ENCODE results near the gene KIF26B. TPM values are rescaled to one million over a fixed set of nuclear protein-coding genes. Genes with fewer than 3 reads are reported as not detected.

Gene KIF26B
- total RNA-seq, 3 donors from 2014 or later (not counting 1 experiment from before 2014, with no cell fraction given): 0.16 to 0.96 (median 0.18) TPM

DNA sequence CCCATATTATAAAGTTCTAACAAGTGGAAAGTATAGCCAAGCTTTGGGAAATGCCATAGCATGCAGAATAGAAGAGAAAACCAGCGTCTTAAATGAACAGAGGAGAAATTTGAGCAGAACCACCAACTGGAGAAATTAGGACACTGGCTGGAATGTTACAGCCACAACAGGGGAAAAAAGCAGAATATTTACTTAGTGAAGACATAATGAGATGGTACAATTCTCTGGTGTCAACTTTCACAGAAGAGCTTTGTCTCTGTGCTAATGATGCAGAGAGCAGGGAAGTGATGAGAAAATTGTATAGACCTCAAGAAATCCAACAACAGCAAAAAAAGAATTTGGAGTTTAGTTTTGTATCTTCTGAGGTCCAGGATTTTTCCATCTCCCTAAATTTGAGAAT, 249.7 kb downstream of the KIF26B start:
- Histone ChIP-seq H3K9me3 (ENCODE audit: control insufficient read depth, insufficient read depth, low read length) (no peaks in the 10 kb centered on the region), H3K4me1 (ENCODE audit: control insufficient read depth, insufficient read depth, low read length) (no peaks in the 10 kb centered on the region), H3K4me3 (ENCODE audit: low read length) (no peak overlapping the region), H3K36me3 (ENCODE audit: control insufficient read depth, insufficient read depth, low read length) (no peaks in the 10 kb centered on the region), H3K27me3 (ENCODE audit: control insufficient read depth, insufficient read depth, low read length) (no peaks in the 10 kb centered on the region), H3K27ac (ENCODE audit: low read length) (no peak overlapping the region)
- WGBS (ENCODE audit: insufficient coverage): 83% methylated on average over 1 of the region's 1 CpG
- H3K9me3 Mint-ChIP-seq: no peaks in the 10 kb centered on the region
- no peaks in the 10 kb centered on the region for H3K4me1 Mint-ChIP-seq
- intact Hi-C loops (cut with micrococcal nuclease): no loop called here
- no peaks in the 10 kb centered on the region for H3K36me3 Mint-ChIP-seq
- H3K27me3 Mint-ChIP-seq (ENCODE audit: low read depth in 2 of 2): peaks cover 0 to 11% of the 10 kb centered on the region in 2 donors
- H3K4me3 Mint-ChIP-seq: no peak overlapping the region
- H3K27ac Mint-ChIP-seq: no peak overlapping the region
- DNase-seq: no peak
- ATAC-seq: no peak
- TF ChIP-seq, protein P1, sequence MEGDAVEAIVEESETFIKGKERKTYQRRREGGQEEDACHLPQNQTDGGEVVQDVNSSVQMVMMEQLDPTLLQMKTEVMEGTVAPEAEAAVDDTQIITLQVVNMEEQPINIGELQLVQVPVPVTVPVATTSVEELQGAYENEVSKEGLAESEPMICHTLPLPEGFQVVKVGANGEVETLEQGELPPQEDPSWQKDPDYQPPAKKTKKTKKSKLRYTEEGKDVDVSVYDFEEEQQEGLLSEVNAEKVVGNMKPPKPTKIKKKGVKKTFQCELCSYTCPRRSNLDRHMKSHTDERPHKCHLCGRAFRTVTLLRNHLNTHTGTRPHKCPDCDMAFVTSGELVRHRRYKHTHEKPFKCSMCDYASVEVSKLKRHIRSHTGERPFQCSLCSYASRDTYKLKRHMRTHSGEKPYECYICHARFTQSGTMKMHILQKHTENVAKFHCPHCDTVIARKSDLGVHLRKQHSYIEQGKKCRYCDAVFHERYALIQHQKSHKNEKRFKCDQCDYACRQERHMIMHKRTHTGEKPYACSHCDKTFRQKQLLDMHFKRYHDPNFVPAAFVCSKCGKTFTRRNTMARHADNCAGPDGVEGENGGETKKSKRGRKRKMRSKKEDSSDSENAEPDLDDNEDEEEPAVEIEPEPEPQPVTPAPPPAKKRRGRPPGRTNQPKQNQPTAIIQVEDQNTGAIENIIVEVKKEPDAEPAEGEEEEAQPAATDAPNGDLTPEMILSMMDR (IDR thresholded peaks at IDR 0.05): no peak

DNA sequence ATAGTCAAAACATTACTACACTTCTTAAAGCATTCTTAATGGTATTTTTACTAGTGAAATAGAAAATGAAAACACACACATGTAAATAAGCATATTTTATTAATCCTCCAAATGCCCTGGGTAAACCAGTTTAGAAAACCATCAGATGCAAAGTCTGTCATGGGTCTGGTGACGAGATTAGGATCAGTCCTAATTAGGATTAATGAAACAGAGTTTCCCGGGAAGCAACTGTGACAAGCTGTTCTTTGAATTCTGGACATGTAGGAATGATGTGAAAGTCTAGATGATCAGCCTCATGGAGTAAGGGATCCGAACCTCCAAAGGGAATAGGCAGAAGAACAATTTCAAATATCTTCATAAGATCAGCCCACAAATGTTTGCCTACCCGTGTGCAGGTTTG, 250.2 kb downstream of the KIF26B start:
- Histone ChIP-seq H3K27ac (ENCODE audit: low read length) (no peak overlapping the region), H3K27me3 (ENCODE audit: control insufficient read depth, insufficient read depth, low read length) (no peaks in the 10 kb centered on the region), H3K36me3 (ENCODE audit: control insufficient read depth, insufficient read depth, low read length) (no peaks in the 10 kb centered on the region), H3K4me1 (ENCODE audit: control insufficient read depth, insufficient read depth, low read length) (no peaks in the 10 kb centered on the region), H3K4me3 (ENCODE audit: low read length) (no peak overlapping the region), H3K9me3 (ENCODE audit: control insufficient read depth, insufficient read depth, low read length) (no peaks in the 10 kb centered on the region)
- WGBS (ENCODE audit: insufficient coverage): 74% methylated on average over 3 of the region's 4 CpGs
- Mint-ChIP-seq H3K27ac (no peak overlapping the region), H3K9me3 (no peaks in the 10 kb centered on the region), H3K4me3 (no peak overlapping the region), H3K36me3 (no peaks in the 10 kb centered on the region), H3K4me1 (no peaks in the 10 kb centered on the region), H3K27me3 (ENCODE audit: low read depth in 2 of 2) (peaks cover 0 to 11% of the 10 kb centered on the region in 2 donors)
- intact Hi-C loops (cut with micrococcal nuclease): no loop called here
- ATAC-seq (no peak), DNase-seq (no peak)
- TF ChIP-seq, protein P1 (IDR thresholded peaks at IDR 0.05): no peak

DNA sequence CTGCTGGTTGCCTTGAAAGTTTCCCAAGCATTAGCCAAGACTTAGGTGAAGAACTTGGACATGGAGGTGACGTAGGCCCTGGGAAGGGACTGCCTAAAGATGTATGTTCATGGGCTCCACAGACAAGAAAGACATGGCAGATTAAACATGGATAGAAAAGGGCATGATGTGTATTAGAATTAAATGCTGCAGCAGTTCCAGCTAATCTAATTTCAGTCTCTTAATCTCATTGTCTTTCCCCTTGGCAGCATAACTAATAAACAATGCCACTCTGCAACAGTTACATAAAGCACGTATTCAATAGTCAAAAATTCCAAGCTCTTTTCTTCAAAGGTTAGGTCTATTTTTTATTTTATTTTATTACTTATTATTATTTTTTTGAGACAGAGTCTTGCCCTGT, 251.6 kb downstream of the KIF26B start:
- Histone ChIP-seq H3K36me3 (ENCODE audit: control insufficient read depth, insufficient read depth, low read length) (no peaks in the 10 kb centered on the region), H3K4me3 (ENCODE audit: low read length) (no peak overlapping the region), H3K9me3 (ENCODE audit: control insufficient read depth, insufficient read depth, low read length) (no peaks in the 10 kb centered on the region), H3K4me1 (ENCODE audit: control insufficient read depth, insufficient read depth, low read length) (no peaks in the 10 kb centered on the region), H3K27ac (ENCODE audit: low read length) (no peak overlapping the region), H3K27me3 (ENCODE audit: control insufficient read depth, insufficient read depth, low read length) (no peaks in the 10 kb centered on the region)
- Mint-ChIP-seq H3K4me1 (no peaks in the 10 kb centered on the region), H3K9me3 (no peaks in the 10 kb centered on the region), H3K27me3 (ENCODE audit: low read depth in 2 of 2) (peaks cover 0 to 11% of the 10 kb centered on the region in 2 donors), H3K36me3 (no peaks in the 10 kb centered on the region), H3K27ac (no peak overlapping the region), H3K4me3 (no peak overlapping the region)
- TF ChIP-seq, protein P1 (IDR thresholded peaks at IDR 0.05): no peak
- DNase-seq (no peak), ATAC-seq (no peak)
- WGBS (ENCODE audit: insufficient coverage): 93% methylated on average over 1 of the region's 2 CpGs
- intact Hi-C loops (cut with micrococcal nuclease): no loop called here

DNA sequence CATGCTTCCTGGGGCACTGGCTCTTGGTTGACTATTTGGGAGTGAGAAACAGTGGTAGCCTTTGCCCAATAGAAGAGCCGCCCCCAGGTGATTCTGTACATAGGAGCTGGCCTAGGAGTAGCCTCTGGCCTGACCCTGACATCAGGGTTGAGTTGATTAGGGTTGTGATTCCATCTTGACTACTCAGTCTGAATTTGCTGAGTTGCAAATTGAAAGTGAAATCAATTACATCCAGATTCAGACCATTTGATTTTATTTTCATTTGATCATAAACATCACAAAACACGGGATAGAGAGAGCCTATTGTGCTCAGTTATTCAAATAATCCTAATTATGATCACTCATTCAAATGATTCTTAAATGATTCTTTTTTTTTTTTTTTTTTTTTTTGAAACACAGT, 253.2 kb downstream of the KIF26B start:
- no peaks in the 10 kb centered on the region for H3K4me1 ChIP-seq (ENCODE audit: control insufficient read depth, insufficient read depth, low read length)
- 100% methylated on average over 2 of the region's 2 CpGs for WGBS (ENCODE audit: insufficient coverage)
- H3K27me3 ChIP-seq (ENCODE audit: control insufficient read depth, insufficient read depth, low read length): no peaks in the 10 kb centered on the region
- no peak for ATAC-seq
- H3K9me3 ChIP-seq (ENCODE audit: control insufficient read depth, insufficient read depth, low read length): no peaks in the 10 kb centered on the region
- no peak for DNase-seq
- H3K9me3 Mint-ChIP-seq: no peaks in the 10 kb centered on the region
- no peaks in the 10 kb centered on the region for H3K36me3 Mint-ChIP-seq
- peaks cover 0 to 11% of the 10 kb centered on the region in 2 donors for H3K27me3 Mint-ChIP-seq (ENCODE audit: low read depth in 2 of 2)
- no peaks in the 10 kb centered on the region for H3K4me1 Mint-ChIP-seq
- no peaks in the 10 kb centered on the region for H3K36me3 ChIP-seq (ENCODE audit: control insufficient read depth, insufficient read depth, low read length)
- no peak overlapping the region for H3K27ac ChIP-seq (ENCODE audit: low read length)
- H3K27ac Mint-ChIP-seq: no peak overlapping the region
- no peak overlapping the region for H3K4me3 Mint-ChIP-seq
- no peak overlapping the region for H3K4me3 ChIP-seq (ENCODE audit: low read length)
- TF ChIP-seq, protein P1 (IDR thresholded peaks at IDR 0.05): no peak
- intact Hi-C loops (cut with micrococcal nuclease): no loop called here
